ENCODE data around the gene FBXL16.

FBXL16 gene

DNA sequence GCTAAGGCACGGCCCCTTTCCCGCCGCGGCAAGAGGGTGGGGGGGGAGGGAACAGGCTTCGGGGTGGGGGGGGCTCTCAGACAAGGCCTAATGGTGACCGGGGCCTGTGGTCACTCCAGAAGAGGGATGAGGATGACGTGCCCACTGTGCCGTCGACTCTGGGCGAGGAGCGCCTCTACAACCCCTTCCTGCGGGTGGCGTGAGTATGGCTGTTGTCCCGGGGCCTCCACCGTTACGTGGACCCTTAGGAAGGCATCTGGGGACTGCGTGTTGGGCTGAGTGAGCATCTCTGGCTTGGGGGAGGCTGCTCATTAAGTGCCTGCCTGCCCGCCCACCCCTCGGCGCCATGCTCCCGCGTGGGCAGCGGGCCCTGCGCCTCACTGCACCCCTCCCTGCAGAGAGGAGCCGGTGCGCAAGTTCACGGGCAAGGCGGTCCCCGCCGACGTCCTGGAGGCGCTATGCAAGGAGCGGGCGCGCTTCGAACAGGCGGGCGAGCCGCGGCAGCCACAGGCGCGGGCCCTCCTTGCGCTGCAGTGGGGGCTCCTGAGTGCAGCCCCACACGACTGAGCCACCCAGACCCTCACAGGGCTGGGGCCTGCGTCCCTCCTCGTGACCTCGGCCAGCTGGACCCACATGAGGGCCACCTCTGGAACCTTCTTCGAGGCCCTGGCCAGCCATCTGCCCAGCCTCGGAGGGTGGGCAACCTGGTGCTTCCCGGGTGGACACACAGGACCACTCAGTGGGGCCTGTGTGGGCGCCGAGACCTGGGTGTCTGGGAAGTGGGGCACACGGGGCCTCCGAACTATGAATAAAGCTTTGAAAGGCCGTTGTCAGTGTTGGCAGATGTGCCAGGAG lies 23.5 kb upstream of the FBXL16 start:
- Histone ChIP-seq H3K36me3 (peaks cover 42% of the 10 kb centered on the region), H3K27ac (no peak overlapping the region), H3K27me3 (peaks cover 58% of the 10 kb centered on the region), H3K4me1 (ENCODE audit: control insufficient read depth in 1 of 2, insufficient read depth in 1 of 2, low read depth in 1 of 2, low read length in 1 of 2) (peaks cover 8 to 25% of the 10 kb centered on the region in 2 experiments), H3K9me3 (no peaks in the 10 kb centered on the region), H3K4me3 (ENCODE audit: low read depth in 1 of 2, low read length in 1 of 2) (no peak overlapping the region)
- TF ChIP-seq, protein P1, sequence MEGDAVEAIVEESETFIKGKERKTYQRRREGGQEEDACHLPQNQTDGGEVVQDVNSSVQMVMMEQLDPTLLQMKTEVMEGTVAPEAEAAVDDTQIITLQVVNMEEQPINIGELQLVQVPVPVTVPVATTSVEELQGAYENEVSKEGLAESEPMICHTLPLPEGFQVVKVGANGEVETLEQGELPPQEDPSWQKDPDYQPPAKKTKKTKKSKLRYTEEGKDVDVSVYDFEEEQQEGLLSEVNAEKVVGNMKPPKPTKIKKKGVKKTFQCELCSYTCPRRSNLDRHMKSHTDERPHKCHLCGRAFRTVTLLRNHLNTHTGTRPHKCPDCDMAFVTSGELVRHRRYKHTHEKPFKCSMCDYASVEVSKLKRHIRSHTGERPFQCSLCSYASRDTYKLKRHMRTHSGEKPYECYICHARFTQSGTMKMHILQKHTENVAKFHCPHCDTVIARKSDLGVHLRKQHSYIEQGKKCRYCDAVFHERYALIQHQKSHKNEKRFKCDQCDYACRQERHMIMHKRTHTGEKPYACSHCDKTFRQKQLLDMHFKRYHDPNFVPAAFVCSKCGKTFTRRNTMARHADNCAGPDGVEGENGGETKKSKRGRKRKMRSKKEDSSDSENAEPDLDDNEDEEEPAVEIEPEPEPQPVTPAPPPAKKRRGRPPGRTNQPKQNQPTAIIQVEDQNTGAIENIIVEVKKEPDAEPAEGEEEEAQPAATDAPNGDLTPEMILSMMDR (IDR thresholded peaks at IDR 0.05) = no peak

DNA sequence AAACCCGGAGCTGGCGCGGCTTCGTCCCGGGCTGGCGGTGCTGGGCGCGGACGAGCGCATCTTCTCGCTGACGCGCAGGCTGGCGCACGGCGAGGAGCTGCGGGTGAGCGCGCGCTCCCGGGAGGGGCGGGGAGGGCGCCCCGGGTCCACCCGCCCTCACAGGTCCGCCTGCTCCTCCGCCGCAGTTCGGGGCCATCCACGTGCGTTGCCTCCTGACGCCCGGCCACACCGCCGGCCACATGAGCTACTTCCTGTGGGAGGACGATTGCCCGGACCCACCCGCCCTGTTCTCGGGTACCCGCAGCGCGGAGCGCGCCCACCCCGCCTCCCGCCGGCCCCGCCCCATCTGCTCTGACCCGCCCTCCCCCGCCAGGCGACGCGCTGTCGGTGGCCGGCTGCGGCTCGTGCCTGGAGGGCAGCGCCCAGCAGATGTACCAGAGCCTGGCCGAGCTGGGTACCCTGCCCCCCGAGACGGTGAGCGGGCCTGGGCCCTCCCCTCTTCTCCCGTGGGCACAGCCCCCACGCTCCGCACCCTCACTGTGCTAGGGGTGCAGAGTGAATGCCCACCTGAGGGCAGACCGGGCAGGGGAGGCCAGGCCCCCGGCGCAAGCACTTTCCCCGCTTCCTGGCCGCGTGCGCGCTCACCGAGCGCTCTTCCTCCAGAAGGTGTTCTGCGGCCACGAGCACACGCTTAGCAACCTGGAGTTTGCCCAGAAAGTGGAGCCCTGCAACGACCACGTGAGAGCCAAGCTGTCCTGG lies 22.7 kb upstream of the FBXL16 start:
- no peak overlapping the region for H3K27ac ChIP-seq
- TF ChIP-seq, protein P1 (IDR thresholded peaks at IDR 0.05) = no peak
- H3K9me3 ChIP-seq = no peaks in the 10 kb centered on the region
- peaks cover 8 to 25% of the 10 kb centered on the region in 2 experiments for H3K4me1 ChIP-seq (ENCODE audit: control insufficient read depth in 1 of 2, insufficient read depth in 1 of 2, low read depth in 1 of 2, low read length in 1 of 2)
- peaks cover 61% of the 10 kb centered on the region for H3K27me3 ChIP-seq
- peaks cover 34% of the 10 kb centered on the region for H3K36me3 ChIP-seq
- H3K4me3 ChIP-seq (ENCODE audit: low read depth in 1 of 2, low read length in 1 of 2) = peak overlapping the region in 1 of 2 experiments; percentile 53

DNA sequence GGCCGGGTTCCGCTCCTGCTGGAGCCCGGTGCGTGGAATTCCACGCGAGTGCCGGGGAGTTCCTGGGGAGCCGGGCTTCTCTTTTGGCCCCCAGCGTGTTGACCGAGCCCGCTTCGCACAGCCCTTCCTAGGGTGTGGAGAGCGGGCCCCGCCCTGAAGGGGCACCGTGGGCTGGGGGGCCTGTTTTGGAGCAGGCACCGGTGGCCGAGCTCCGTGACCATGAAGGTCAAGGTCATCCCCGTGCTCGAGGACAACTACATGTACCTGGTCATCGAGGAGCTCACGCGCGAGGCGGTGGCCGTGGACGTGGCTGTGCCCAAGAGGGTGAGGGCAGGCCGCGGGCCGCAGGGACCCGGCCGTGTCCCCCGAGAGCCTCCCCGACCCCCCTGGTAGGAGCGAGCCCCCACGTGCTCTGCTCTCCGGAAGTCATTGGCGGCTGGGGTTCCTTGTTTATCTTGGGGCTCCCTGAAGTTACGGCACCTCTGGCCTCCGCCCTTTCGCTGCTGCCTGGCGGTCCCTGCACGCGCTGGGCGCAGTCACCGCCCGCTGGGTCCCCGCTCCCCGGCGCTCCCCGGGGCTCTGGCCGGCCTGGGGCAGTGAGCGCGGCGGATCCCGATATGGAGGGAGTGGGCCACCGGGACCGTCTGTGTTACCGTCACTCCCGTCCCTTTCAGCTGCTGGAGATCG lies 21.8 kb upstream of the FBXL16 start:
- Histone ChIP-seq H3K27ac (no peak overlapping the region), H3K9me3 (no peaks in the 10 kb centered on the region), H3K4me1 (ENCODE audit: control insufficient read depth in 1 of 2, insufficient read depth in 1 of 2, low read depth in 1 of 2, low read length in 1 of 2) (peaks cover 8 to 25% of the 10 kb centered on the region in 2 experiments), H3K27me3 (peaks cover 61% of the 10 kb centered on the region), H3K4me3 (ENCODE audit: low read depth in 1 of 2, low read length in 1 of 2) (peak overlapping the region; percentile 35 to 53), H3K36me3 (peaks cover 26% of the 10 kb centered on the region)
- TF ChIP-seq, protein P1 (IDR thresholded peaks at IDR 0.05) = no peak

DNA sequence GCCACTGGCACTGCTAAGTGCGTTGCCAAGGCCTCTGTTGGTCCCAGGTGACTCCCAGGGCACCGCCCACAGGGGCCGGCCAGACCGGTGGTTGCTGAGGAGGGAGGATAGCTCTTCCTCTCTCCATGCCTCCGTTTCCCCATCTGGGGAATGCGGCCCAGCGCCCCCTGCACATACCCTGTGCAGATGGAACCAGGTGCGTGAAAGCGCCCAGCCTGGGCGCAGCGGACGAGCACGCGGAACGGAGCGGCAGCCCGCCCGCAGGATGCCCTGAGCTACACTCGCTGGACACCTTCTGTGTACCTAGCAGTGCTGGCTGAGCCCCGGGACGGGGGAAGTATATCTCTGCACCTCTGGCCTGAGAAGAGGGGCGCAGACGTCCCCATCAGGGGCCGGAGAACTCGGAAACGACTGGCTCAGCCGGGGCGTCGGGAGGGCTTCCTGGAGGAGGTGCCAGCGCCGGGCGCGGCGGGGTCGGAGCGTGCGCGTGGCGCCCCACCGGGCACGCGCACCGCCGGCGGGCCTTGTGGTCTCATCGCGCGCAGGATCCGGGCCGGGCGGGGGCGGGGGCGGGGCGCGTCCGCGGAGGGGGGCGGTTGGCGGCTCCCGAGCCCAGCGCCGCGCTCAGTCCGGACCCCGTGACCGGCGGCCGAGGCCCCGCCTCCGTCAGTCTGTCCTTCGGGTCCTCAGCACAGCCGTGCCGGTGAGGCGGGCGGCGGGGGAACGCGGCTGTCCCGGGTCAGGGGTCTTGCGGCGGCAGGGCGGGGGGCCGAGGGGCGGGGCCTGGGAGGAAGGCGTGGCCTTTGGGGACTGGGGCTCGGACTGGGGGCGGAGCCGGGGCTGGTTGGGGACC lies 21.1 kb upstream of the FBXL16 start, which contains the start of the genes CCDC78 and HAGHL:
CCDC78 (minus strand) TSS at position 6 of the 853 bp plus-strand sequence. CDS start 76 bp downstream, outside the sequence.
HAGHL (plus strand) TSS at position 669 of the 853 bp plus-strand sequence. CDS start 404 bp downstream, outside the sequence.
- Histone ChIP-seq H3K9me3 (no peaks in the 10 kb centered on the region), H3K4me1 (ENCODE audit: control insufficient read depth in 1 of 2, insufficient read depth in 1 of 2, low read depth in 1 of 2, low read length in 1 of 2) (peaks cover 10 to 30% of the 10 kb centered on the region in 2 experiments), H3K4me3 (ENCODE audit: low read depth in 1 of 2, low read length in 1 of 2) (peak within 1 kb of the TSS; percentile 35 to 53), H3K27me3 (peaks cover 61% of the 10 kb centered on the region), H3K36me3 (peaks cover 18% of the 10 kb centered on the region), H3K27ac (no peak within 1 kb of the TSS)
- TF ChIP-seq, protein P1 (IDR thresholded peaks at IDR 0.05) = no peak

DNA sequence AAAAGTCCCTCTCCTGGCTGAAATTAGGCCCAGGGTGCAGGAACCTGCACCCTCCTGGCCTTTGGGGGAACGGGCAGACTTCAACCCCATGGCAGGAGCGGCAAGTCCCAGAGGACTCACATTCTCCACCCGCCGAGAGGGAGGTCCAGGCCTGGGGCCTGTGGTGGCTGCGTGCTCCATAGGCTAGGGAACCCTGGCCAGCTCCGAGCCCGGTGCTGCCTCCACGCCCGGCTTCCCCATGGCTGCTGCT lies 20.5 kb upstream of the FBXL16 start:
- H3K9me3 ChIP-seq = no peaks in the 10 kb centered on the region
- no peak overlapping the region for H3K27ac ChIP-seq
- peaks cover 15 to 35% of the 10 kb centered on the region in 2 experiments for H3K4me1 ChIP-seq (ENCODE audit: control insufficient read depth in 1 of 2, insufficient read depth in 1 of 2, low read depth in 1 of 2, low read length in 1 of 2)
- peaks cover 61% of the 10 kb centered on the region for H3K27me3 ChIP-seq
- peaks cover 12% of the 10 kb centered on the region for H3K36me3 ChIP-seq
- H3K4me3 ChIP-seq (ENCODE audit: low read depth in 1 of 2, low read length in 1 of 2) = no peak overlapping the region
- TF ChIP-seq, protein P1 (IDR thresholded peaks at IDR 0.05) = no peak
